WTC11 (cell line): ENCODE data around the gene LRRC49. TPM values are rescaled to one million over a fixed set of nuclear protein-coding genes. Genes with fewer than 3 reads are reported as not detected.

Source experiments
- ATAC-seq: fragments of 200-7000 bp; cut with Tn5 transposase; 2 replicates; pipeline ENCODE4 v1.10.0; 2021; ENCODE audit warnings: mild to moderate bottlenecking, moderate library complexity
- CTCF ChIA-PET: fragments of 300-600 bp; sonication (Branson Sonifier 250); formaldehyde crosslinking; loops from one replicate; lab custom pipeline; 2021; ENCODE audit warnings: antibody characterized with exemption; lab: Charles Lee
- POLR2A ChIA-PET: fragments of 350-600 bp; sonication (Branson Sonifier 250); formaldehyde crosslinking; loops from one replicate; lab custom pipeline; 2021; ENCODE audit warnings: antibody characterized with exemption; lab: Charles Lee
- DNase-seq: peaks from one replicate; pipeline ENCODE4 v3.0.0; 2021; ENCODE audit warnings: low spot score
- H3K27ac Mint-ChIP-seq: 2 replicates; pipeline ENCODE4 v1.8.0; 2021; ENCODE audit warnings: mixed read lengths
- H3K27me3 Mint-ChIP-seq: 2 replicates; pipeline ENCODE4 v1.8.0; 2021; ENCODE audit warnings: low read depth, mild to moderate bottlenecking, moderate library complexity, mixed read lengths
- H3K36me3 Mint-ChIP-seq: 2 replicates; pipeline ENCODE4 v1.8.0; 2021; ENCODE audit warnings: mixed read lengths
- H3K4me1 Mint-ChIP-seq: 2 replicates; pipeline ENCODE4 v1.8.0; 2022; ENCODE audit warnings: mixed read lengths
- H3K4me3 Mint-ChIP-seq: 2 replicates; pipeline ENCODE4 v1.8.0; 2021; ENCODE audit warnings: mild to moderate bottlenecking, moderate library complexity, mixed read lengths
- H3K9me3 Mint-ChIP-seq: 2 replicates; pipeline ENCODE4 v1.8.0; 2021; ENCODE audit warnings: mixed read lengths
- ELF4 ChIP-seq: sonication (generic); formaldehyde crosslinking; IDR thresholded peaks from 2 replicates; pipeline ENCODE4 v1.8.1; 2022; ENCODE audit warnings: low read depth, mild to moderate bottlenecking, moderate library complexity, missing genetic modification reagents
- FOXP1 ChIP-seq: sonication (generic); formaldehyde crosslinking; IDR thresholded peaks from 2 replicates; pipeline ENCODE4 v1.8.0; 2022; ENCODE audit warnings: missing genetic modification reagents, mild to moderate bottlenecking, moderate library complexity, borderline replicate concordance
- GRHL2 ChIP-seq: fragments of 250-450 bp; sonication (Bioruptor Pico); IDR thresholded peaks from 2 replicates; pipeline ENCODE4 v1.8.0; 2022; ENCODE audit warnings: mild to moderate bottlenecking, moderate library complexity; ENCODE audit not compliant: insufficient replicate concordance, severe bottlenecking
- HMGXB4 ChIP-seq: sonication (generic); formaldehyde crosslinking; IDR thresholded peaks from 2 replicates; pipeline ENCODE4 v1.8.1; 2023; ENCODE audit warnings: mild to moderate bottlenecking, moderate library complexity, missing genetic modification reagents
- NFE2L1 ChIP-seq: sonication (generic); formaldehyde crosslinking; IDR thresholded peaks from 2 replicates; pipeline ENCODE4 v1.8.1; 2023; ENCODE audit warnings: missing genetic modification reagents
- NR2C2 ChIP-seq: sonication (generic); formaldehyde crosslinking; IDR thresholded peaks from 2 replicates; pipeline ENCODE4 v1.8.0; 2022; ENCODE audit warnings: mild to moderate bottlenecking, missing genetic modification reagents
- PRDM15 ChIP-seq: sonication (generic); formaldehyde crosslinking; IDR thresholded peaks from 2 replicates; pipeline ENCODE4 v1.8.0; 2022; ENCODE audit warnings: missing genetic modification reagents
- PREB ChIP-seq: sonication (generic); formaldehyde crosslinking; IDR thresholded peaks from 2 replicates; pipeline ENCODE4 v1.8.1; 2022; ENCODE audit warnings: mild to moderate bottlenecking, missing genetic modification reagents, moderate library complexity, borderline replicate concordance
- SMAD4 ChIP-seq: sonication (generic); formaldehyde crosslinking; IDR thresholded peaks from 2 replicates; pipeline ENCODE4 v1.8.0; 2022; ENCODE audit warnings: mild to moderate bottlenecking, missing genetic modification reagents
- SP1 ChIP-seq: sonication (generic); formaldehyde crosslinking; conservative IDR thresholded peaks from 2 replicates; pipeline ENCODE4 v1.8.1; 2022; ENCODE audit warnings: missing genetic modification reagents
- ZBTB21 ChIP-seq: sonication (generic); formaldehyde crosslinking; IDR thresholded peaks from 2 replicates; pipeline ENCODE4 v1.8.1; 2023; ENCODE audit warnings: mild to moderate bottlenecking, missing genetic modification reagents, borderline replicate concordance
- ZBTB43 ChIP-seq: sonication (generic); formaldehyde crosslinking; IDR thresholded peaks from 2 replicates; pipeline ENCODE4 v1.8.1; 2023; ENCODE audit warnings: mild to moderate bottlenecking, missing genetic modification reagents
- ZNF138 ChIP-seq: sonication (generic); formaldehyde crosslinking; conservative IDR thresholded peaks from 2 replicates; pipeline ENCODE4 v1.8.1; 2022; ENCODE audit warnings: mild to moderate bottlenecking, moderate library complexity, missing genetic modification reagents
- ZNF232 ChIP-seq: sonication (generic); formaldehyde crosslinking; IDR thresholded peaks from 2 replicates; pipeline ENCODE4 v1.8.0; 2022; ENCODE audit warnings: mild to moderate bottlenecking, missing genetic modification reagents
- ZNF263 ChIP-seq: sonication (generic); formaldehyde crosslinking; IDR thresholded peaks from 2 replicates; pipeline ENCODE4 v1.8.1; 2022; ENCODE audit warnings: low read depth, mild to moderate bottlenecking, moderate library complexity, missing genetic modification reagents
- ZNF317 ChIP-seq: sonication (generic); formaldehyde crosslinking; IDR thresholded peaks from 2 replicates; pipeline ENCODE4 v1.8.1; 2023; ENCODE audit warnings: low read depth, mild to moderate bottlenecking, moderate library complexity, missing genetic modification reagents, borderline replicate concordance
- ZNF396 ChIP-seq: fragments of 250-450 bp; sonication (Bioruptor Pico); IDR thresholded peaks from 2 replicates; pipeline ENCODE4 v1.8.0; 2021; ENCODE audit warnings: mild to moderate bottlenecking, moderate library complexity, borderline replicate concordance
- ZNF532 ChIP-seq: fragments of 250-450 bp; sonication (Bioruptor Pico); IDR thresholded peaks from 2 replicates; pipeline ENCODE4 v1.9.0; 2021; ENCODE audit warnings: mild to moderate bottlenecking, borderline replicate concordance
- total RNA-seq: library from RNA; stranded (reverse); gene quantifications from 3 replicates; pipeline ENCODE4 v1.2.3, GENCODE V29; 2021

LRRC49 gene
- total RNA-seq, 1 experiment from 2014 or later, result 6.9 TPM

- no peak for TF ChIP-seq PRDM15 (CRISPR knock-in tag)
- no peak for TF ChIP-seq ZBTB43 (CRISPR knock-in tag)
- TF ChIP-seq ZNF317 (CRISPR knock-in tag), result no peak
- no peak for TF ChIP-seq FOXP1 (CRISPR knock-in tag)
- TF ChIP-seq ZNF232 (CRISPR knock-in tag), result no peak
- TF ChIP-seq PREB (CRISPR knock-in tag), result no peak
- TF ChIP-seq, all 79 proteins: peak for 0
Observed at GRCh38 chr15:71060983-71061382, 168.4 kb downstream of the LRRC49 start (continued).

- Mint-ChIP-seq H3K27me3 (no peaks in the 10 kb centered on the region), H3K36me3 (no peaks in the 10 kb centered on the region), H3K4me1 (no peaks in the 10 kb centered on the region), H3K4me3 (no peak overlapping the region), H3K27ac (no peak overlapping the region), H3K9me3 (peaks cover 4% of the 10 kb centered on the region; the same call in 1 of the 2 replicates)
- ChIA-PET POLR2A (no interaction called here), CTCF (no interaction called here)
- ATAC-seq, result no peak
- DNase-seq, result no peak
- TF ChIP-seq ZNF532 (CRISPR knock-in tag) (no peak), GRHL2 (CRISPR knock-in tag) (no peak), ZNF138 (CRISPR knock-in tag) (no peak), ZNF317 (CRISPR knock-in tag) (no peak), HMGXB4 (CRISPR knock-in tag) (no peak), ZNF263 (CRISPR knock-in tag) (no peak), ELF4 (CRISPR knock-in tag) (no peak), NFE2L1 (CRISPR knock-in tag) (no peak), SMAD4 (no peak), NR2C2 (CRISPR knock-in tag) (no peak), ZNF396 (CRISPR knock-in tag) (no peak), PREB (CRISPR knock-in tag) (no peak), SP1 (no peak), ZBTB21 (CRISPR knock-in tag) (no peak)
Observed at GRCh38 chr15:71066983-71067382, 174.4 kb downstream of the LRRC49 start.
